Mucosa of descending colon (tissue), 3 donors: Measurements from ENCODE around the gene RAB11FIP2. TPM values are rescaled to one million over a fixed set of nuclear protein-coding genes. Genes with fewer than 3 reads are reported as not detected.
A peak's percentile ranks its signal among the peaks of the same experiment; 100 is the strongest.

ENCODE experiments used
- ATAC-seq: fragments of 200-7000 bp; cut with Tn5 transposase; one replicate; pipeline ENCODE4 v1.9.1; 2020; ENCODE audit warnings: mild to moderate bottlenecking, moderate library complexity
- DNase-seq, 3 donors: peaks; one replicate each; pipeline ENCODE4 v3.0.0-alpha.2; 2020
- H3K36me3 ChIP-seq: fragments of 200-600 bp; one replicate; pipeline ENCODE4 v1.8.0; 2021; ENCODE audit warnings: low read depth, mild to moderate bottlenecking
- H3K4me1 ChIP-seq: fragments of 200-600 bp; one replicate; pipeline ENCODE4 v1.8.0; 2021; ENCODE audit warnings: low read depth, mild to moderate bottlenecking
- H3K4me3 ChIP-seq: fragments of 200-600 bp; one replicate; pipeline ENCODE4 v1.8.0; 2021; ENCODE audit warnings: mild to moderate bottlenecking
- H3K9me3 ChIP-seq: fragments of 200-600 bp; one replicate; pipeline ENCODE4 v1.8.0; 2021; ENCODE audit warnings: mild to moderate bottlenecking
- CTCF ChIP-seq: fragments of 200-600 bp; IDR thresholded peaks from one replicate; pipeline ENCODE4 v1.8.0; 2022; ENCODE audit warnings: antibody characterized with exemption, mild to moderate bottlenecking
- intact Hi-C, 2 donors: fragments of 100-400 bp; cut with DNase I in 1 of 2; cut with micrococcal nuclease in 1 of 2; formaldehyde crosslinking; loops; one replicate each; pipeline versions ENCODE4 v1.11.0 to v1.11.1; 2022; cut with DNase I, micrococcal nuclease
- total RNA-seq, 3 donors: library from RNA; stranded (reverse); fragmentation: NEBNext Ultra II Directional in 2 of 3; extraction: Animal tissue kit (Norgen Biotek cat#: 25700) in 2 of 3; gene quantifications; one replicate each; pipeline versions ENCODE4 v1.2.1 to v1.2.4, GENCODE V29; 2021 to 2023
- donor health status: DM: no; HTN: no; CAD: no; lungs with moderate emphysema.
- donor health status: DM: no; HTN: no; CAD: no.
- donor health status: DM: no; HTN: yes; CAD: no.

The RAB11FIP2 gene
- total RNA-seq, 3 donors from 2014 or later = 8.1 to 34.6 (median 9.8) TPM

- Histone ChIP-seq H3K9me3 (no peaks in the 10 kb centered on the region), H3K36me3 (no peaks in the 10 kb centered on the region), H3K4me3 (no peak overlapping the region), H3K4me1 (peaks cover 7% of the 10 kb centered on the region)
- TF ChIP-seq CTCF = no peak
- intact Hi-C loops = no loop called here
- no peak for ATAC-seq
- DNase-seq = no peak
These were observed 3.9 kb downstream of the RAB11FIP2 start for GRCh38 chr10:118042827-118043242.

- Histone ChIP-seq H3K4me1 (peaks cover 7% of the 10 kb centered on the region), H3K4me3 (no peak overlapping the region), H3K9me3 (no peaks in the 10 kb centered on the region), H3K36me3 (no peaks in the 10 kb centered on the region)
- no peak for DNase-seq
- ATAC-seq = no peak
- intact Hi-C loops = no loop called here
- no peak for TF ChIP-seq CTCF
These were observed 4.4 kb downstream of the RAB11FIP2 start for GRCh38 chr10:118042336-118042735.

GRCh38 chr10:118041316-118041715 lies 5.4 kb downstream of the RAB11FIP2 start:
- H3K4me1 ChIP-seq = peaks cover 7% of the 10 kb centered on the region
- no peak for TF ChIP-seq CTCF
- ATAC-seq (no peak), DNase-seq (no peak)
- H3K9me3 ChIP-seq = no peaks in the 10 kb centered on the region
- no peak overlapping the region for H3K4me3 ChIP-seq
- H3K36me3 ChIP-seq = no peaks in the 10 kb centered on the region
- intact Hi-C loops = no loop called here

- H3K4me1 ChIP-seq = no peaks in the 10 kb centered on the region
- no peaks in the 10 kb centered on the region for H3K9me3 ChIP-seq
- H3K4me3 ChIP-seq = no peak overlapping the region
- DNase-seq (no peak), ATAC-seq (no peak)
- TF ChIP-seq CTCF = no peak
- H3K36me3 ChIP-seq = no peaks in the 10 kb centered on the region
- intact Hi-C loops = no loop called here
These were observed 10.4 kb downstream of the RAB11FIP2 start for GRCh38 chr10:118036281-118036875.

- Histone ChIP-seq H3K9me3 (no peaks in the 10 kb centered on the region), H3K4me1 (no peaks in the 10 kb centered on the region), H3K36me3 (no peaks in the 10 kb centered on the region), H3K4me3 (no peak overlapping the region)
- TF ChIP-seq CTCF = no peak
- ATAC-seq = peak; percentile 22
- intact Hi-C loops = no loop called here
- DNase-seq = no peak
These were observed 11.3 kb downstream of the RAB11FIP2 start for GRCh38 chr10:118035354-118036005.
